GM13976 (cell line): ENCODE data around the gene VSTM2A.

Experiments
- DNase-seq: peaks from one replicate; pipeline ENCODE4 v3.0.0; 2012; ENCODE audit warnings: low spot score
- CTCF ChIP-seq: IDR thresholded peaks from 2 replicates; pipeline ENCODE4 v1.5.1; 2012; ENCODE audit warnings: borderline replicate concordance, mild to moderate bottlenecking; ENCODE audit not compliant: insufficient read depth; ENCODE audit errors: extremely low read depth, missing control alignments, control extremely low read depth
- in situ Hi-C: fragments of 300-500 bp; cut with MboI; formaldehyde crosslinking; loops from one replicate; pipeline ENCODE4 v1.12.0; 2022; ENCODE audit warnings: low sequenced_read_pairs, mixed read lengths, inconsistent platforms; ENCODE audit not compliant: unreplicated experiment

Gene VSTM2A

GRCh38 chr7:54559401-54559800, 17.2 kb downstream of the VSTM2A start:
- no peak for DNase-seq
- in situ Hi-C loops, result no loop called here
- no peak for TF ChIP-seq CTCF

- no peak for DNase-seq
- in situ Hi-C loops, result no loop called here
- TF ChIP-seq CTCF, result no peak
Observed at GRCh38 chr7:54560198-54560597, 18.0 kb downstream of the VSTM2A start.

GRCh38 chr7:54560723-54561122, 18.5 kb downstream of the VSTM2A start:
- in situ Hi-C loops, result no loop called here
- no peak for TF ChIP-seq CTCF
- no peak for DNase-seq

GRCh38 chr7:54563329-54563916, 21.2 kb downstream of the VSTM2A start:
- no peak for DNase-seq
- in situ Hi-C loops, result no loop called here
- TF ChIP-seq CTCF, result no peak

GRCh38 chr7:54565432-54565831, 23.3 kb downstream of the VSTM2A start:
- DNase-seq, result no peak
- in situ Hi-C loops, result no loop called here
- no peak for TF ChIP-seq CTCF

GRCh38 chr7:54581511-54581910, 39.3 kb downstream of the VSTM2A start:
- DNase-seq, result no peak
- in situ Hi-C loops, result no loop called here
- no peak for TF ChIP-seq CTCF
